GM19240 (cell line): ENCODE results near the gene ITK.

Source experiments
- DNase-seq: peaks from one replicate; pipeline ENCODE4 v3.0.0; 2011; ENCODE audit warnings: low spot score; ENCODE audit not compliant: insufficient read length

Gene ITK

DNA sequence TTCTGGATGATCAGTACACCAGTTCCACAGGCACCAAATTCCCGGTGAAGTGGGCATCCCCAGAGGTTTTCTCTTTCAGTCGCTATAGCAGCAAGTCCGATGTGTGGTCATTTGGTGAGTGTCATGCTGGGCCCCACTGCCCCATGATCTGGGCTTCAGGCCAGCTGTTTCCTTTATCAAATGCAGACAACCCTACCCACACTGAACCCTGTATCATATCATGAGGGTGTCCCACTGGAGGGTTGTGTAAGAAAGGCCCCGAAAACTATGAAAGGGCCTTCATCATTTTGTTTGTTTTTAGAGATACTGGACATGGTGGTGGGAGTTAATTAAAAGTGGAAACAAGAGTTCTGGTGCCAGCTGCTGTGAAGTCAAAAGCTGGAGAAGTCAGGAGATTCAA is 65.2 kb downstream of the ITK start:
- no peak for DNase-seq

DNA sequence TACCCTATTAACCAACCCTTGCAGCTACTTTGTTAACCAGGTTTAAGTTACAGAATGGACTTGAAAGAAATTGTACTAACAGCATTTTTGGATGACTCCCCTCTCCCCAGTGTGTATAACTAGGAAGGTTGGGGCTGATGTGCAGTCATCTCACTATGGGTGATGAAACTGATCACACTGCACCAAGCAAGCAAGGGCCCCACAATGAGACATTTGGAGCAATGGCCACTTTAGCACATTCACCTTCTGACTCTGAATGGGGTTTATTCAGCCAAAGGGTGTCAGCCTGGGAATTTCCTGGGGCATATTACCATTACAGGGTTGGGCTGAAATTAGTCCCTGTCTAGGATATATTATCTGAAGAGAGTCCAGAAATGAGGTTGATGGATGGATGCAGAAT is 66.6 kb downstream of the ITK start:
- no peak for DNase-seq

DNA sequence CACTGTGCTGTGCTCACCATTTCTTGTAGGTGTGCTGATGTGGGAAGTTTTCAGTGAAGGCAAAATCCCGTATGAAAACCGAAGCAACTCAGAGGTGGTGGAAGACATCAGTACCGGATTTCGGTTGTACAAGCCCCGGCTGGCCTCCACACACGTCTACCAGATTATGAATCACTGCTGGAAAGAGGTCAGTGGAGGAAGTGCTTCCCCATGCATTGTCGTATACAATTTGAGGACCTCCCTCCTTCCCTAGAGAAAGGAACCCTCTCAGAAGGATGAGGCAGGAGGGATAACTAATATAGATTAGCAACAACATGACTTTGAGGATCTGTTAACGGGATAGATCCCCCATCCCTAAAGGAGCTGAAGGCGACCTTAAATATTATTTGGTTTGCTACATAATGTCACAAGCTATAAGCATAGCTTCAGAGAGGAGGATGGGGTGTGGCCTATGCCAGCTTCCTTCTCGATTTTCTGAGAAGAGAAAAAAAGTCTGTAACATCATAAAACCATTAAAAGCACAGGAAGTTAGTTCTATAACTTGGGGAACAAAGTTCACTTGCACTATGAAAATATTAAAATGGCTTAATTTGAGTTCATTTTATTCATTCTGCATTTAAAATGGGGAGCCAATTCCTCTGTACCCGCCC is 68.3 kb downstream of the ITK start:
- no peak for DNase-seq

DNA sequence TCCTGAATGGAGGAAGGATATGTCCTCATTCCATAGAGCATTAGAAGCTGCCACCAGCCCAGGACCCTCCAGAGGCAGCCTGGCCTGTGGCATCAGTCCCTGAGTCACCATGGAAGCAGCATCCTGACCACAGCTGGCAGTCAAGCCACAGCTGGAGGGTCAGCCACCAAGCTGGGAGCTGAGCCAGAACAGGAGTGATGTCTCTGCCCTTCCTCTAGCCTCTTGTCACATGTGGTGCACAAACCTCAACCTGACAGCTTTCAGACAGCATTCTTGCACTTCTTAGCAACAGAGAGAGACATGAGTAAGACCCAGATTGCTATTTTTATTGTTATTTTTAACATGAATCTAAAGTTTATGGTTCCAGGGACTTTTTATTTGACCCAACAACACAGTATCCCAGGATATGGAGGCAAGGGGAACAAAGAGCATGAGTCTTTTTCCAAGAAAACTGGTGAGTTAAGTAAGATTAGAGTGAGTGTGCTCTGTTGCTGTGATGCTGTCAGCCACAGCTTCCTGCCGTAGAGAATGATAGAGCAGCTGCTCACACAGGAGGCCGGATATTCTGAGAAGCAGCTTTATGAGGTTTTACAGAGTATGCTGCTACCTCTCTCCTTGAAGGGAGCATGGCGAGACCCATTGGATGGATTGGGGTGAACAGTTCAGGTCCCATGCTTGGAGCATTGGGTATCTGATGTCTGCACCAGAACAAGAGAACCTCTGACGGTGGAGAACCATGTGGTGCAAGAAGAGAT is 72.2 kb downstream of the ITK start:
- no peak for DNase-seq

DNA sequence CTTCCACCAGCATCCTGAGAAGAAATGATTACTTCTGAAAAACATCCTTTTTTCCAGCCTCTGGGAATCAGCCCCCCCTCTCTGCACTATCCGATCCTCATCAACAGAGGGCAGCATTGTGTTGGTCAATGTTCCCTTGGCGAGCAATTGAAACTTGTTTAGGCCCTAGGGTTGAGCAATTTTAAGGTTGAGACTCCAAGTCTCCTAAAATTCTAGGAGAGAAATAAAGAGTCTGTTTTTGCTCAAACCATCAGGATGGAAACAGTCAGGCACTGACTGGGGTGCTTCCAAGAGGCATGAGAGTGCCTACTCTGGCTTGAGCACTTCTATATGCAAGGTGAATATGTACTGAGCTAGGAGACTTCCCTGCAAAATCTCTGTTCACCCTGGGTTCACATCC is 72.9 kb downstream of the ITK start:
- no peak for DNase-seq

DNA sequence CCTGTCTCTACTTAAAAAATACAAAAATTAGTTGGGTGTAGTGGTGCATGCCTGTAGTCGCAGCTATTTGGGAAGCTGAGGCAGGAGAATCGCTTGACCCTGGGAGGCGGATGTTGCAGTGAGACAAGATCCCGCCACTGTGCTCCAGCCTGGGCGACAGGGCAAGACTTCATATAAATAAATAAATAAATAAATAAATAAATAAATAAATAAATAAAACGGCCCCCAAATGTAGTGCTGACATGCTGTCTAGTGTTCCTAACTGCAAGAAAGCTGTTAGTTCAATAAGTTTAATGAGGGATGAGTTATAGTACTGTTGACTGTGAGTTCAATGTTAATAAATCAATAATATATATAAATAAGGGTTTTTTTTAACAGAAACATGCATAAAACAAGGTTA is 77.8 kb downstream of the ITK start:
- no peak for DNase-seq

DNA sequence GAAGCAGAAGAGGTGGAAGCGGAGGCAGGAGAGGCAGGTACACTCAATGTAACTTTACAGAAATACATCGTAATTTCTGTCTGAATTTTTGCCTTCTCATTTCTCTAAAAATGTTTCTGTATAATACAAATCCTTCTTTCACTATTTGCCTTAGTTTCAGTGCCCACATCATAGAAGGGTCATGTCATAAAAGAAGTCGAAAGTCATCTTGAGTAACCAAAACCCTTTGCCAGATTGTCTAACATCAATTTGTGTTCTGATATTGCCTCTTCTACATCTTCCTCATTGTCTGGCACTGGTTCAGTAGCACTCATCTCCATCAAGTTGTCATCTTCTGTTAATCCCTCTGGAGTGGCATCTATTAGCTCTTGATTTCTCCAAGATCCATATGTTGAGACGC is 79.1 kb downstream of the ITK start:
- DNase-seq = no peak

DNA sequence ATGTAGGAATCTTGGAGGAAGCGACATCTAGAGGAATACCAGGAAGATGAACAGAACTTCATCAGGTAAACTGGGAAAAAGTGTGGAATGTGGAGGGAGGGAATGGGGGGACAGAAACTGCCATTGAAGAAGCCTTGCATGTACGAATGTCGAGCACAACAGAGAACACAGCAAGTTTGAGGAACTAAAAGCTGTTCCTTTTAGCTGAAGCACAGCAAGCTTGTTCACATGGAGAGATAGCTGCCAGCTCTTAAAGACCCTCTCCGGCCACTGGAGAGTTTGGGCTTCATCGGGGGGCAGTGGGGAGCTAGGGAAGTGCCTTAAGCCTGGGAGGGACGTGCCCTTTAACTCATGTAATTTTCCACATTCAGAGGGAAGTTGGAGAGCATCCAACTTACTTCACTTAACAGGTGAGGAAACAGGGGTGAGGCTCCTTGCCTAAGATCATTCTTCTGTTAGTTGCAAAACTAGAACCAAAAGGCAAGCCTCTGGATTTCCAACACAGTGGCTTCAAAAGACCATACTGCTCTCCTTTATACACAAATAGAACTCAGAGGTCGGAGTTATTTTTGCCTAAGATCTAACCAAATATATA is 83.0 kb downstream of the ITK start:
- DNase-seq = no peak

DNA sequence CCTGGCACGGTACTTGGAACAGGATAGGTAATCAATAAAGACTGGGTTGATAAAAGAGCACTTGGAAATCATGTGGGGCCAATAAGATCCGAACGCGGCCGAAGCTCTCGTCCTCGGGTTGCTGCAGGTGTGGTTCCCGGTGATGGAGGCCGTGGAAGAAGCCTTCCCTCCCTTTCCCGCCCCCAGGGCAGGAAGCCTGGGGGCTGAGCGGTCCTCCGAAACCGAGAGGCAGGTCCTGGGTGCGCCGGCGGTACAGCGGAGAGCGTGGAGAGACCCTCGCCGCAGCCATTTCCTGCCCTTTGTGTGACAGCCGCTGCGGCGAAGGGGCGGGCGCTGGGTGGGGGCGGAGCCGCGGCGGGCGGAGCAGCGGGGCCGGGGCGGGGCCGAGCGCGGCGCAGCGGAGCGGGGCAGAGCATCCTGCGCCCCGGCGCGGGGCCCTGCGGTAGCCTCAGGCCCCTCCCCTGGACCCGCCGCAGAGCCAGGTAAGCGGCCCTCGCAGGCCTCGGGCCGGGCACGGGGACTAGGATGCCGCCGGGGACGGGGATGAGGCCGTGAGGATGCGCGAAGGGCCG is 85.2 kb downstream of the ITK start, which contains the start of gene CYFIP2:
TSS of gene CYFIP2 (plus strand) at position 410 of the 572 bp plus-strand sequence. CDS start 19,239 bp downstream, outside the sequence.
- DNase-seq = peak; percentile 56

DNA sequence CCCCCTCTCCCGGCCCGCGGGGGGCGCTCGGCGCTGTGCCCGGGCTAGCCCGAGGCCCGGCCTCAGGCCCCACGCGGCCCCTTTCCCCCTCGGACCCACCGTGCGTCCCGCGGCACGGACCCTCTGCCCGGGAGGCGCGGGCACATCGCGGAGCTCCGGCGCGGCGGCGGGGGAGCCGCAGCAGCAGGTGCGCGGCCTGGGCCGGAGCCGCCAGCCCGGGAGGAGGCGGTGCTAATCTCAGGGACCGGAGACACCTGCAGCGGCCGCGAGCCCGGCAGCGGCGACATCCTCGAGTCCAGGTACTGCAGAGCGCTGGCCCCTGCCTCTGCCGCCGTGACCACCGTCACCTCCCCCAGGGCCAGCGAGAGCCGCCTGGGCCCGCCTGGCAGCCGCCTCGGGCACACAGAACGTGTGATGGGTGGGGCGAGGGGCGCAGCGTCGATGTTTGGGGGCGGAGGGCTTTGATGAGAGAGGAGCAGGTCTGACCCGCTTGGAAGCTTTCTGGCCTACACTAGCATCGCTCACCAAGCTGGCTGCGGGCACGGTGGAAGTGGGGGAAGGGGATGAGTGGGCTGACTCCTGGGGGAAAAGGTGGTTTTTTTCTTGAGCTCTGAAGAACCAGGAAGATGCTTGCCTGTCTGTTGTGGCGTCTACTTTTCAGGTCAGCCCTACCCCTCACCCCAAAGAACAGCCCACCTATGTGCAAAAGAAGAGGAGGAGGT is 85.8 kb downstream of the ITK start:
- DNase-seq = no peak

DNA sequence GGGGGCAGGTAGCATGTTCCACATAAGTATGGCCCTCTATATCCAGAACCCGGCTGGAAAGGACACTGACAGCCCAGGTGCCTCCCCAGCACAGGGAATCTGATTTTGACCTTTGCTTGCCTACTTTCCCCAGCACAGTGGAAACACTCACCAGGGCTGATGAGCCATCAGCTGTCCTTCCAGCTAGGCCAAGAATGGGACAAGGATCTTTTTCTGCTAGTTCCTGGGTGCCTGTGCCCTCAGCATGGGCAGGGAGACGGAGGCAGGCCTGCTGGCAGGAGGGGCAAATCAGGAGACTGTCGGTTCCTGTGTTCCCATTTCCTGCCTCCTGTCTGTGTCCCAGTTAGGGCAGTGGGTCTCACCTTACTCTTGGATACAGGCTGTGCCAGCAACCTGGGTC is 86.4 kb downstream of the ITK start:
- no peak for DNase-seq

DNA sequence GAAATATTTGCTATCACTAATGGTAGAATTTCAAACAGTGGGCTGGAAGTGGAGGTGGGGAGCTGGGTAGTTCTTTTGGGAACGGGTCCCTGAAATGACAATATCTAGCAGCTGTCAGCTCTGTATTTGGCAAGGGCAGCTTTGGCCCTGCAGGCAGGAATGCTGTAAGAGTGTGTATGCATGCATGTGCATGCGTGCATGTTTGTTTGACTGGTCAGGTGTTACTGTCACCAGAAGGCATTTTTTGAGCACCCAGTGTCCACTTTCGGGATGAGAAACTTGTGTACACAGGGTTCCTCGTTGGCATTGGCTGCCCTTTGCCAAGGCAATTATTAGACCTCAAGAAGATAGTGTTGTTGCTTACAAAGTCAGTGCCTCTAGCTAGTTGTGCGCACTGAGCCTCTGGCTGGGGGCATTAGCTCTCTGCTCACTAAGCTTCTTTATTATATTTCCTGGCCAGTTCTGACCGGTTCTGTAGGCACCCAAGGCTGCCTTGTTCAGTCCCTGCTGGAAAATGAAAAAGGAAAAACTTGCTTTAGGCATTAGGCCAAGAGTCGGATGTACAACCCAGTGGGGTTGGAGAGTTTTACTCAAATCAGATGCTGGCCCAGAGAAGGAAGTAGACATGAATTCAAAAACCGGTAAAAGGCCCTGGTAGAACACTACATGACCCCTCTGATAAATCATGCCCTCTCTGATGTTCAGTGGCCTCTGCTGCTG is 87.3 kb downstream of the ITK start:
- no peak for DNase-seq

DNA sequence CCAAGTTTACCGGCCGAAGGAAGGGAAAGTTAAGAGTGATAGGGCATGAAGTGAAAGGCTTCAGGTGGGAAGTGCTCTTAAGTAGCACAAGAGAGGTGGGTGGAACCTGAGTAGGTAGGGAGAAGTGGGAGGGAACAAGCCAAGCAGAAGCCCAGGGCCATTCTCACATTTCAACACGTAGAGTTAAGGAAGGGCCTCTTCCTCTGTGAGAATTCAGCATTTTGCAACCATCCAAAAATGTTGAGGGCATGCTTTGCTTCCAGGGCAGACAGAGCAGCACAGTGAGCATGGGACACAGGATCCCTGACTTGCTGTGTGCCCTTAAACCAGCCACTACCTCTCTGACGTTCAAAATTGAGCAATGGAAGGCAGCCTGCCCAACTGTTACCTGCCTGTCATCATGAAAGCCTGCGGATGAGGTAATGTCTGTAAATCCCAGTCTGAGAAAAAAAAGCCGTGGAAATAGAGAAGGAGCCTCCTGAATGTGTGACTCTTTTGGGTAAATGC is 88.6 kb downstream of the ITK start:
- DNase-seq = no peak

DNA sequence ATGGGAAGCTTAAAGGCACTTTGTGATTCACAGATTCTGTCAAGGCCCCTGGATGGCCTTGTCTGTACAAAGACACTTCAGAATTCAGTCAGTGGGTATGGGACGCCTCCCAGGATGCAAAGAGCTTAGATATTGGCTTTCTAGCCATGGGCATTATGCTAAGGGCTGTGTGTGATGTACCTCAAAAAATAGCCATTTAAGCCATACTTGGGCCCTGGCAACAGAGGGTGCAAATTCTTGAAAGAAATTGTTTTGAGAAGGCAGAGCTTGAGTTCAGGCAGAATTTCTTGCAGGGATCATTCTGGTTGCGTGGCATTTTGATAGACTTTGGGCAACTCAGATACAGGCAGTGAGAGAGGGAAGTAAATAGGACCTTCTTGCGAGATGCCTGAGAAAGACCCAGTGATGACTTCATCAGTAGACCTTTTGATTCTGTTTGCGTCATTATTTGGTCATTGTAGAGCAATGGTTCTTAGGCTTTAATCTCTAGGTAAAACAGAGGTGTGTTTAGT is 89.2 kb downstream of the ITK start:
- no peak for DNase-seq

DNA sequence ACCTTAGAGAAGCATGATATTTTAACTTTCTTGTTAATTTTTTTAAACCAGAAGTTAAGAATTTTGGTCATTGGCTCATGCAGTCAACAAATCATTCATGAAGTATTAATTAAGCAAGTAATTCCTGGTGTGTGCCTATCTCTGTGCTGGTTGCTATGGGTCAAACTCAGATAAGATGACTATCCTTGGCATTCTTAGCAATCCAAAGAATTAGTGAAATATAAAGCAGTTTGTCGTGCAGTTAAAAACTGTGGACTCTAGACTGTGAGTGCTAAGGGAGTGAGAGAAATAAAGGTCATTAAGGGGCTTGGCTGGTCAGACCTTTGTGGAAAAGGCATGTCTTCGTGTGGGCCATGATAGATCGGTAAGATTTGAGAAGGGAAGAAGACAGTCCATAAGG is 90.1 kb downstream of the ITK start:
- no peak for DNase-seq

DNA sequence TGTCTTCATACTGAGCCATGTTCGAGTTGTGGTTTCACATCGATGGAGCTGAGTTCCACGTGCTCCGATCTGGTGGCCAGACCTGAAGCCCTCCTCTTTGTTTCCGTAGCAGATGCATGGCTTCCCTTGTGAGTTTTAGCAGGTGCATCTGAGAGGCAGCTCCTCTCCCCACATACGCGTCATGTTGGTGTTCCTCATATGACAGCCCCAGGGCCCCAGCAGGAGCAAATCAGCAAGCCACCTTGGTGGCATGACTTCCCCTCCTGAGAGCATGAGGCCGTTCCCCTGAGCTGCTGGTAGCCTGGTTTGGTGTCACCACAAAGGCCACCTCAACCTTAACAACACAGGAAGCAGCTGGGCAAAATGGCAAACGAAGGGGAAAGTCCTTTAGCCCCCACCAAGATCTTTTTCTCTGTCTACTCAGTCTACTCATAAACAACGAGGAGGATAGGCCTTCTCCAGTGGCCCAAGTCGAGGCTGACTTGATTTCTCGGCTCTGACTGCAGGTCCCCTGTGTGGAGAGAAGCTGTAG is 91.2 kb downstream of the ITK start:
- peak; percentile 54 for DNase-seq

DNA sequence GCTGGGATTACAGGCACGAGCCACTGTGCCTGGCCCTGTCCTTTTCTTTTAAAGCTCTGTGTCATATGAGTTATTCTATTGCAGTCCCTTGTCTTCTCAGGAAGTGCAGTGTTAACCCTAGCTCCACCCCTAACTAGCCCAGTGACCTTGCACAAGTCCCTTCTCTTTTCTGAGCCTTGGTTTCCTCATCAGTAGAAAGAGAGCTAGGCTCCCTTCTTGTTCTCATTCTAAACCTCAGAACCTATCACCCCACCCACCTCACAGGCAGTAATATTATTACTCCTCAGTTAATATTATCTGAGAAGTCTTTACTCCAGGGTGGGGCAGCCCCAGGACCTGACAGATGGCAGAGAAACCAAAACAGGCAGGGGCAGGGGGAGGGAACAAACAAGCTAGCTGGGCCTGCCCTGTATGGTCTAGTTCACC is 92.5 kb downstream of the ITK start:
- DNase-seq = no peak

DNA sequence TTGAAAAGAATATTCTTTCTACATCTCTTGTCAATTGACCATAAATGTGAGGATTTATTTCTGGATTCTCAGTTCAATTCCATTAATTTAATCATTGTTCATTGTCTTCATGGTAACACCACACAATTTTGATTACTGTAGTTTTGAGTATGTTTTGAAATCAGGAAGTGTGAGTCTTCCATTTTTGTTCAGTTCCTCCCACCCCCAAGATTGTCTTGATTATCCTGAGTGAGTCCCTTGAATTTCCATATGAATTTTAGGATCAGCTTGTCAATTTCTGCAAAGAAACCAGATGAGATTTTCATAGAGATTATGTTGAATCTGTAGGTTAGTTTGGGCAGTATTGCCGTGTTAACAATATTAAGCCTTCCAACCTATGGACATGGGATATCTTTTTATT is 94.8 kb downstream of the ITK start:
- DNase-seq = no peak

DNA sequence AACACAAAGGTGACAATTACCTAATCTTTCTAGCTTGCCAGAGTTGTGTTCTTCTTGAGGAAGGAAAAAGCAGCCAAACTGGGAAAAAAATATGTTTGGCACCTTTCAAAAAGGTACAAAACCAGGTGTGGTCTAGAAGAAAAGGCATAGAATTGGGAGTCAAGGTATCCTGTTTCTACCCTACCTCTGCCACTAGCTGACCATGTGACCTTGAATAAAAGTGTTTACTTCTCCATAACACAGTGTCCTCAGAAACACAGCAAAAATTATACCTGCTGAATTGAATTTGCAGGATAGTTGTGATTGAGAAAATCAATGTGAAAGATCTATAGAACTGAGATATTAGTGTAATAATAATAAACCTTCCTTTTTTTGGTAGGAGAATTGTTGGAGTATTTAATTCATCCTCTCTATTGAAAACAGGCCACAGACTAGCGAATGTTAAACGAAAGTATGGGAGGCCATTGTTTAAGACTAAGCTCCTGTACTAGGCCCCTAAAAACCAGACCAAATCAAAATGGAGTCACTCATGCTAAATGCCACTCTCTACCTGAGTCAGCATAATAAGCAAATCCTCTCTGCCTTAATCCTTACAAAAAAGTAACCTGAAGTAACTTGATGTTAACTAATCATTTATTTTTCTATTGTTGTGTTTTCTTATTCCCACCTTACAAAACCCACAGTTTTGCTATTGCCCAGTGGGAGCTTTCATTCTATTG is 97.8 kb downstream of the ITK start:
- DNase-seq = no peak
